ENCODE measurements around the gene SERAC1.
A peak's percentile ranks its signal among the peaks of the same experiment; 100 is the strongest.

SERAC1 gene

GRCh38 chr6:158086504-158087223, 81.4 kb downstream of the SERAC1 start:
- Mint-ChIP-seq H3K36me3 (peaks cover 33% of the 10 kb centered on the region), H3K9me3 (no peaks in the 10 kb centered on the region), H3K27me3 (no peaks in the 10 kb centered on the region), H3K4me1 (no peaks in the 10 kb centered on the region), H3K27ac (no peak overlapping the region), H3K4me3 (no peak overlapping the region)
- DNase-seq (ENCODE audit: low spot score in 2 of 2) (no peak), ATAC-seq (ENCODE audit: low read depth) (no peak)

GRCh38 chr6:158086054-158086503, 82.0 kb downstream of the SERAC1 start:
- H3K27ac Mint-ChIP-seq = no peak overlapping the region

GRCh38 chr6:158085261-158086053, 82.6 kb downstream of the SERAC1 start:
- Mint-ChIP-seq H3K27me3 (no peaks in the 10 kb centered on the region), H3K4me3 (no peak overlapping the region), H3K9me3 (no peaks in the 10 kb centered on the region), H3K4me1 (no peaks in the 10 kb centered on the region), H3K27ac (no peak overlapping the region), H3K36me3 (peaks cover 38% of the 10 kb centered on the region)
- DNase-seq (ENCODE audit: low spot score in 2 of 2) = no peak
- ATAC-seq (ENCODE audit: low read depth) = no peak

More at GRCh38 chr6:158086054-158086503, 82.0 kb downstream of the SERAC1 start:
- Mint-ChIP-seq H3K27me3 (no peaks in the 10 kb centered on the region), H3K9me3 (no peaks in the 10 kb centered on the region), H3K4me1 (no peaks in the 10 kb centered on the region), H3K36me3 (peaks cover 34% of the 10 kb centered on the region), H3K4me3 (no peak overlapping the region)
- ATAC-seq (ENCODE audit: low read depth) (no peak), DNase-seq (ENCODE audit: low spot score in 2 of 2) (no peak)

- Mint-ChIP-seq H3K27ac (no peak overlapping the region), H3K4me3 (no peak overlapping the region), H3K4me1 (no peaks in the 10 kb centered on the region), H3K27me3 (no peaks in the 10 kb centered on the region), H3K36me3 (peaks cover 31% of the 10 kb centered on the region), H3K9me3 (no peaks in the 10 kb centered on the region)
- ATAC-seq (ENCODE audit: low read depth) (no peak), DNase-seq (ENCODE audit: low spot score in 2 of 2) (no peak)
Measured at GRCh38 chr6:158083455-158084325, 84.4 kb downstream of the SERAC1 start.

- no peak overlapping the region for H3K27ac Mint-ChIP-seq
- H3K27me3 Mint-ChIP-seq = no peaks in the 10 kb centered on the region
- H3K4me1 Mint-ChIP-seq = no peaks in the 10 kb centered on the region
- no peak for ATAC-seq (ENCODE audit: low read depth)
- H3K36me3 Mint-ChIP-seq = peaks cover 28% of the 10 kb centered on the region
- no peak for DNase-seq (ENCODE audit: low spot score in 2 of 2)
- no peak overlapping the region for H3K4me3 Mint-ChIP-seq
- no peaks in the 10 kb centered on the region for H3K9me3 Mint-ChIP-seq
Measured at GRCh38 chr6:158081657-158081935, 86.5 kb downstream of the SERAC1 start.

- Mint-ChIP-seq H3K4me3 (no peak overlapping the region), H3K27ac (no peak overlapping the region), H3K27me3 (no peaks in the 10 kb centered on the region), H3K36me3 (peaks cover 32% of the 10 kb centered on the region), H3K4me1 (no peaks in the 10 kb centered on the region), H3K9me3 (no peaks in the 10 kb centered on the region)
- ATAC-seq (ENCODE audit: low read depth) (no peak), DNase-seq (ENCODE audit: low spot score in 2 of 2) (no peak)
Measured at GRCh38 chr6:158080849-158081656, 87.0 kb downstream of the SERAC1 start.

GRCh38 chr6:158078320-158078719, 89.7 kb downstream of the SERAC1 start:
- Mint-ChIP-seq H3K27ac (no peak overlapping the region), H3K4me3 (no peak overlapping the region), H3K4me1 (no peaks in the 10 kb centered on the region), H3K9me3 (no peaks in the 10 kb centered on the region), H3K36me3 (peaks cover 26% of the 10 kb centered on the region), H3K27me3 (no peaks in the 10 kb centered on the region)
- ATAC-seq (ENCODE audit: low read depth) = no peak
- DNase-seq (ENCODE audit: low spot score in 2 of 2) = no peak

- H3K9me3 Mint-ChIP-seq = no peaks in the 10 kb centered on the region
- peaks cover 22% of the 10 kb centered on the region for H3K36me3 Mint-ChIP-seq
- DNase-seq (ENCODE audit: low spot score in 2 of 2) (no peak), ATAC-seq (ENCODE audit: low read depth) (no peak)
- no peaks in the 10 kb centered on the region for H3K27me3 Mint-ChIP-seq
- no peak overlapping the region for H3K4me3 Mint-ChIP-seq
- no peaks in the 10 kb centered on the region for H3K4me1 Mint-ChIP-seq
- H3K27ac Mint-ChIP-seq = no peak overlapping the region
Measured at GRCh38 chr6:158077676-158078075, 90.4 kb downstream of the SERAC1 start.

GRCh38 chr6:158076548-158076947, 91.5 kb downstream of the SERAC1 start:
- Mint-ChIP-seq H3K27me3 (no peaks in the 10 kb centered on the region), H3K27ac (no peak overlapping the region), H3K4me1 (peaks cover 2% of the 10 kb centered on the region), H3K4me3 (no peak overlapping the region), H3K9me3 (no peaks in the 10 kb centered on the region), H3K36me3 (peaks cover 20% of the 10 kb centered on the region)
- ATAC-seq (ENCODE audit: low read depth) = no peak
- DNase-seq (ENCODE audit: low spot score in 2 of 2) = no peak

GRCh38 chr6:158073776-158074175, 94.3 kb downstream of the SERAC1 start:
- no peaks in the 10 kb centered on the region for H3K9me3 Mint-ChIP-seq
- peaks cover 2% of the 10 kb centered on the region for H3K4me1 Mint-ChIP-seq
- peaks cover 11% of the 10 kb centered on the region for H3K36me3 Mint-ChIP-seq
- DNase-seq (ENCODE audit: low spot score in 2 of 2) (no peak), ATAC-seq (ENCODE audit: low read depth) (no peak)
- H3K27me3 Mint-ChIP-seq = no peaks in the 10 kb centered on the region
- H3K27ac Mint-ChIP-seq = no peak overlapping the region
- H3K4me3 Mint-ChIP-seq = no peak overlapping the region

GRCh38 chr6:158072083-158072721, 95.9 kb downstream of the SERAC1 start:
- no peaks in the 10 kb centered on the region for H3K9me3 Mint-ChIP-seq
- ATAC-seq (ENCODE audit: low read depth) (peak; percentile 62), DNase-seq (ENCODE audit: low spot score in 2 of 2) (peak; percentile 51)
- H3K27ac Mint-ChIP-seq = no peak overlapping the region
- peaks cover 2% of the 10 kb centered on the region for H3K4me1 Mint-ChIP-seq
- peaks cover 7% of the 10 kb centered on the region for H3K36me3 Mint-ChIP-seq
- H3K27me3 Mint-ChIP-seq = no peaks in the 10 kb centered on the region
- H3K4me3 Mint-ChIP-seq = no peak overlapping the region

GRCh38 chr6:158071121-158072082, 96.7 kb downstream of the SERAC1 start:
- H3K4me3 Mint-ChIP-seq = no peak overlapping the region
- peaks cover 7% of the 10 kb centered on the region for H3K36me3 Mint-ChIP-seq
- no peak for ATAC-seq (ENCODE audit: low read depth)
- no peaks in the 10 kb centered on the region for H3K9me3 Mint-ChIP-seq
- no peaks in the 10 kb centered on the region for H3K27me3 Mint-ChIP-seq
- no peak for DNase-seq (ENCODE audit: low spot score in 2 of 2)
- H3K27ac Mint-ChIP-seq = no peak overlapping the region
- peaks cover 2% of the 10 kb centered on the region for H3K4me1 Mint-ChIP-seq
